SK-N-MC (cell line): ENCODE measurements around the gene PPME1.

Experiments used
- DNase-seq: peaks from one replicate; pipeline ENCODE4 v3.0.0-alpha.2; 2011; ENCODE audit warnings: low read depth, low spot score
- H3K27ac ChIP-seq: fragments of 200-600 bp; sonication (generic); 2 replicates; pipeline ENCODE4 v1.5.1; 2016; ENCODE audit warnings: mixed run types
- H3K36me3 ChIP-seq: fragments of 200-600 bp; sonication (generic); 2 replicates; pipeline ENCODE4 v1.6.1; 2017; ENCODE audit warnings: antibody characterized with exemption, low read length, mixed read lengths; ENCODE audit not compliant: insufficient read depth
- H3K4me3 ChIP-seq: fragments of 200-600 bp; sonication (generic); 2 replicates; pipeline ENCODE4 v1.5.1; 2016
- H3K9ac ChIP-seq: fragments of 200-600 bp; sonication (generic); 2 replicates; pipeline ENCODE4 v1.8.0; 2017; ENCODE audit warnings: mixed run types, mixed read lengths; ENCODE audit not compliant: insufficient read length
- H3K9me3 ChIP-seq: fragments of 200-600 bp; sonication (generic); 2 replicates; pipeline ENCODE4 v1.6.1; 2017; ENCODE audit warnings: low read depth, mild to moderate bottlenecking, antibody characterized with exemption, low read length, moderate library complexity, mixed read lengths
- EZH2 ChIP-seq: fragments of 200-600 bp; sonication (generic); IDR thresholded peaks from one replicate; pipeline ENCODE4 v1.6.1; 2017; ENCODE audit warnings: antibody characterized with exemption
- FOXP2 ChIP-seq: optimal IDR thresholded peaks from 2 replicates; pipeline ENCODE3; 2011; ENCODE audit warnings: mild to moderate bottlenecking, moderate library complexity; ENCODE audit not compliant: insufficient read depth; ENCODE audit errors: extremely low read length, control extremely low read depth
- POLR2AphosphoS5 ChIP-seq: IDR thresholded peaks from 2 replicates; pipeline ENCODE4 v1.6.1; 2012; ENCODE audit warnings: mild to moderate bottlenecking, low read depth, low read length, borderline replicate concordance

The PPME1 gene

DNA sequence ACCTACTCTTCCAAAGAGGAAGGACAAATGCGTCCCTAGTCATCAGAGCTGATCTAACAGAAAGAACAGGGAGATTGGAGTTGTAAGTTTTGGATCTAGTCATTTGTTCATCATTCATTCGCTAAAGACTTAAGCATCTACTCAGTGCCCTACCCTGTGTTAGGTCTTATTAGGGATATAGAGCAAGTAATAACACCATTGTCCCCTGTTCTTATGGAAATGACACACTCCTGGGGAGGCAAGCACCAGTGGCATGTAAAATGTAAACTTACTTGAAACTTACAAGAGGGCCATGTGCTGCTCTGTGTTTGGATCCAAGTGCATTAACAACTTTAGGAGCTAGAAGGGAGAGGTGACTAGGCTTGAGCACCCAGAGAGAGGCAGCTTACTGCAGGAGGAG lies 78.4 kb downstream of the PPME1 start:
- TF ChIP-seq FOXP2 (no peak), EZH2 (no peak), POLR2AphosphoS5 (no peak)
- Histone ChIP-seq H3K4me3 (no peak overlapping the region), H3K27ac (no peak overlapping the region), H3K36me3 (peaks cover 49% of the 10 kb centered on the region), H3K9me3 (no peaks in the 10 kb centered on the region), H3K9ac (no peak overlapping the region)
- no peak for DNase-seq

DNA sequence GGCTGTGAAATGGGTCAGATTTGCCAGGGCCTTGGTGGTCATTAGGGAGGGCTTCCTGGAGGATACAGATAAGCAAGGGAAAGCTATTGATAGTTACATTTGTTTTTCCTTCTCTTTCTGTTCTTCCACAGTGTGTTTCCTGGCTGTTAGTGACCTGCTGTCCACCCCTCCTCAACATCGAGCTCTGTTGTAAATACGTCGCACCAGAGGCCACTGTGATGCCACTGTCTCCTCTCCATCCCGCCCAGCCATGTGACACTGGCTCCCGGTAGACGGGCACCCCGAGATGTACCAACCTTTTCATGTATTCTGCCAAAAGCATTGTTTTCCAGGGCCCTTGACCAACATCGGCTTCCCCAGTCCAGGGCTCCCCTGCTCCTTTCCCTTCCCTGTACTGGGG lies 82.3 kb downstream of the PPME1 start:
- DNase-seq = no peak
- H3K4me3 ChIP-seq = no peak overlapping the region
- TF ChIP-seq EZH2 = no peak
- no peak for TF ChIP-seq POLR2AphosphoS5
- no peak for TF ChIP-seq FOXP2
- H3K9me3 ChIP-seq = no peaks in the 10 kb centered on the region
- peaks cover 30% of the 10 kb centered on the region for H3K36me3 ChIP-seq
- H3K27ac ChIP-seq = no peak overlapping the region
- H3K9ac ChIP-seq = no peak overlapping the region

DNA sequence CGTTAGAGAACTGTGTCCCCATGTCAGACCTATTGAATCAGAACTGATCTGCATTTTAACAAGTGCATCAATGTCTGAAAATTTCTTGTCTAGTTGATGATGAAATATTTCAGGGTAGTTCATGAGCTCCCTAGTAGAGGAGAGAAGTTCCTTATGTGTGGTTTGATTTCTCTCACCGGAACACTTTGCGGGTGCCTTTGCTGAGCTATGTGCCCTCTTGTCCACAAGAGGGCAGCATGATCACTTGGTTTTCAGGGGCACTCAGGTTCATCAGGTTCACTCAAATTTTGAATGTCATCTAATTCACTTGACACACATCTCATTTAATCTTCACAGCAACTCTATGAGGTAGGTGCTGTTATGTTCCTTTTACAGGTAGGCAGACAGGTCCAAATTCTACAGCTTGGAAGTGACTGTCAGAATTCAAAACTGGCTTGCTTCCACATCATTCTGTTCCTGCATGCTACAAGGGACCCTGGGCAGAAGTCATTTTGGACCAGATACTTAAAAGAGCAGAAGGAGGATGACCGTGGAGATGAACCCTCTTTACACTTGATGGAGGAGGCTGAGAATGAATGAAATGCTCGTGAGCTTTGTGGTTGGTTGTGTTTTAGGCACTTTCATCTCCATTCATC lies 84.8 kb downstream of the PPME1 start:
- peak; percentile 51 for DNase-seq
- no peaks in the 10 kb centered on the region for H3K9me3 ChIP-seq
- H3K9ac ChIP-seq = no peak overlapping the region
- H3K27ac ChIP-seq = no peak overlapping the region
- TF ChIP-seq FOXP2 (no peak), EZH2 (no peak), POLR2AphosphoS5 (no peak)
- peaks cover 16% of the 10 kb centered on the region for H3K36me3 ChIP-seq
- H3K4me3 ChIP-seq = no peak overlapping the region

DNA sequence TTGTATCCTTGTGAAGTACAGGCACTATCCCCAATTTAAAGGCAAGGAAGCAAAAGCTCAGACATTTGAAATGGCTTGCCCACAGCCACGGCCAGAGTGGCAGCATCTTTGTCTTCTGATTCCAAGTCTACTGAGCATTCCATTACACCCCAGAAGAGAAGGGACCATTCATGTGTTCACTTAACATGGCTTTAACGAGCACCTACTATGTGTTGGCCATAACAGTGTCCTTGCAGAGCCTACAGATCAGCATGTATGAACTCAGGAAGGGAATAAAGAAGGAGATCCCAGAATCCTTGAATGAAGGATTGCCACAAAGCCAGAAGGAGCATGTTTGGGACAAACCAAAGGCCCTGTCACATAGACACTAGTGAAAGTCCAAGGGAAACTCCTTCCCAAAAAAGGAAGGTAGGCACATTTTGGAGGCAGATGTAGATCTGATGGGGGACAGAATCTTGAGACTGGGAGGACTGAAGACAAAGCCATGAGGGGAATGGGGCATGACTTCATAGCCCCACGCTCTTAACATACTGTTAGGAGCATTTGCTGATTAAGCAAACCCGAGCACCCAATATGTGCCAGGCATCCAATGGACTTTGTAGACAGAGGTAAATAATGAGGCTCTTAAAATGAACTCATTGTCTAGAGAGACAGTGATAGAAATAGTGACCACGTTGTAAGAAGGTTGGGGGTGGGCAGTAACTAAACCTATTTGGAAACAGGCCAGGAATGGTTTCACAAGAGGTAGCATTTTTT lies 85.5 kb downstream of the PPME1 start:
- DNase-seq = no peak
- no peak overlapping the region for H3K27ac ChIP-seq
- H3K4me3 ChIP-seq = no peak overlapping the region
- H3K36me3 ChIP-seq = peaks cover 11% of the 10 kb centered on the region; the same call in 1 of the 2 replicates
- no peak for TF ChIP-seq POLR2AphosphoS5
- no peak for TF ChIP-seq FOXP2
- no peak for TF ChIP-seq EZH2
- H3K9me3 ChIP-seq = no peaks in the 10 kb centered on the region
- H3K9ac ChIP-seq = no peak overlapping the region

DNA sequence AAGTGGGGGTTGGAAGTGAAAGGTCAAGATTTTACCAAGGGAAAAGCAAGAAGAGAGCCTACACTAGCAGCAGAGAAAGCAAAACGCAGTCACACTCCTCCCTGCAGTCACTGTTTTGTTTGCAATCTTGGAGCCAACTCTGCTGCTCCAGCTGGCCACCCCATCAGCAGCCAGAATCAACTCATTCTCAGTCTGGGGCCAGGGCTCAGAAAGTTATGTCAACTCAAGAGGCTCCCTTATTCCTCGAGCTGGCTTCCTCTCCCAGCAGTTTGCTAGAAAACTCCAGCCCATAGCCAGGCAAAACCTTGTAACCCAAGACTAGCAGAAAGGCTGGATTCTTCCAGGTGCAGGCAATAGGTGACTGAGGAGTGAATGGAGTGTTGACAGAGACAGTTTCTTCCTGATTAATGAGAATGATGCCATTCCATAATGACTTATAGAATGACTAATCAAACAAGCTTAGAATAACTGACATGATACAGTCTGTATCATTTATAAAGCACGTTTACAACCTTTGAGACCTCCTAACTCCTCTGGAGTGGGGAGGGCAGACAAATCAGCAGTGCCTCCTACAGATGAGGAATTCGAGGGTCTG lies 87.0 kb downstream of the PPME1 start:
- Histone ChIP-seq H3K9ac (no peak overlapping the region), H3K9me3 (no peaks in the 10 kb centered on the region), H3K27ac (no peak overlapping the region), H3K4me3 (no peak overlapping the region), H3K36me3 (peaks cover 11% of the 10 kb centered on the region; the same call in 1 of the 2 replicates)
- TF ChIP-seq EZH2 (no peak), POLR2AphosphoS5 (no peak), FOXP2 (no peak)
- no peak for DNase-seq

DNA sequence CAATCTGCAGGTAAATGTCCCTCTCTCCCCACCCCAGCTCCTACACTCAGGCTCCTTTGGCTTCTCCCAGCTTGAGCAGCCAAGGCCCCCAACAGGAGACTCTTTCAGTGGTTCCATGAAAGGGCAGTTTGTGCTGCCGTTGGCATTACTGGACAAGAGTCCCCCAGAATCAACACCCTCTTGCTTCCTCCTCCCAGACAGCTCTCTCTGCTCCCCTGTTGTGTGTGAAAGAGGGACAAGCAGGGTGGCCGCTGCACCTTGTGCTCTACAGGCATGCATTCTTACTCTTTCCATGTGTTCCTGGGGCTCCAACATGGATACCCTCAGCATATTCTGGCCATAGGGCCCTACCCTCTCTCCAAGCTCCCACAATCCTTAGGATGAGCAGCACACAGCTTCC lies 91.6 kb downstream of the PPME1 start:
- TF ChIP-seq POLR2AphosphoS5 = no peak
- TF ChIP-seq FOXP2 = no peak
- TF ChIP-seq EZH2 = no peak
- Histone ChIP-seq H3K9me3 (no peaks in the 10 kb centered on the region), H3K9ac (no peak overlapping the region), H3K27ac (no peak overlapping the region), H3K36me3 (no peaks in the 10 kb centered on the region), H3K4me3 (no peak overlapping the region)
- no peak for DNase-seq

DNA sequence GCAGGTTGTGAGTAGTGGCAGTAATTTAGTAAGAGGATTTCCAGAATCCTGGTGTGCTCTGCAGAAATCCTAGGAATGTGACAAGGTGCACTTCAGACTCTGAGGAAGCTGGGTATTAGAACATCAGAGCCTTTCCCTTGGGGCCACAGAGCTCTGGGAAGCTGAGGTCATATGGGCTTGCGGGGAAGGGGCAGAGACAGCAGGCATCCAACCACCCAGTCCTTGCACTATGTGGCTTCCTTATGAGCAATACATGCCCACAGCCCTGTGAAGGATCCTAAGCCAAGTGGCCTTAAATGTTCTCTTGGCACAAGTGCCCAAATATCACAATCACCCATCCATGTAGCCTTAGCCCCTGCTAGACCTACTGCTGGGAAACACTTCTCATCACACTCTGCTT lies 94.2 kb downstream of the PPME1 start:
- no peak for DNase-seq
- Histone ChIP-seq H3K4me3 (no peak overlapping the region), H3K9me3 (no peaks in the 10 kb centered on the region), H3K27ac (no peak overlapping the region), H3K36me3 (no peaks in the 10 kb centered on the region), H3K9ac (no peak overlapping the region)
- TF ChIP-seq EZH2 (no peak), POLR2AphosphoS5 (no peak), FOXP2 (no peak)

DNA sequence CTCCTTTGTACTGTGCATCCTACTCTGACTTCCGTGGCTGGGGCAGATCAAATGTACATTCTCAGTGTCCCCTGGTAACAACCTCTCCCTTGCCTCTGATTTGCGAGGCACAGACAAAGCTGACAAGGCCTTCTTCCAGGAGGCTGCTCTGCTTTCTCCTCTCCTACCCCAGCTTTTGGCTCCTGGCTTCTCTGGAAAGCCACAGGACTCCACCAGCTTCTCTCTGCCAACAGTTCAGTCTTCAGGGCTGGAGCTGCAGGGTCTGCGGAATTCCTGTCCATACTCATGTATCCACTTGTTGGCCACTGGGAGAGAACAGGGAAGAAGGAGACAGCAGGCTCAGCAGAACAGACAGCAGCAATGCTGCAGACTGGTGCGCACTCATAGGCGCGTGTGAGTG lies 95.9 kb downstream of the PPME1 start:
- no peaks in the 10 kb centered on the region for H3K9me3 ChIP-seq
- H3K36me3 ChIP-seq = no peaks in the 10 kb centered on the region
- no peak for TF ChIP-seq EZH2
- H3K4me3 ChIP-seq = no peak overlapping the region
- no peak overlapping the region for H3K27ac ChIP-seq
- no peak overlapping the region for H3K9ac ChIP-seq
- DNase-seq = no peak

DNA sequence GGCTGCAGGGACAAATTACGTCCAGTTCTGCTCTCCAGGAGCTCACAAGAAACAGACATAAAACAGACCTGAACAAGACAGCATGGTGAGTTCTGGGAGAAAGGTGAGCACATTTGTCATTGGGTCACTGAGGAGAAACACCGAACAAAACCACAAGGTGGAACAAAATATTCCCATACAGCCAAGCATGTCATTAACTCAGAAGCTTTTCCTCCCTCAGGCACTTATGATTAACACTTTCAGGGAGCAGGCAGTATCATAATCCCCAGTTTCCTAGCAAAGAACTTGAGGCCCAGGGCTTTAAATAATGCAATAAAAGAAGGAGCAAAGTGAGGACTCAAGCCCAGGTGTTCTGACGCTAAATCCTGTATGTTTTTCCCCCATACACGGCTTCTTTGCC lies 97.4 kb downstream of the PPME1 start:
- H3K36me3 ChIP-seq = no peaks in the 10 kb centered on the region
- DNase-seq = no peak
- H3K4me3 ChIP-seq = no peak overlapping the region
- no peak for TF ChIP-seq FOXP2
- no peak for TF ChIP-seq POLR2AphosphoS5
- TF ChIP-seq EZH2 = no peak
- no peaks in the 10 kb centered on the region for H3K9me3 ChIP-seq
- H3K27ac ChIP-seq = no peak overlapping the region
- no peak overlapping the region for H3K9ac ChIP-seq
